Measurements from ENCODE around the gene GPR158.

GPR158 gene

DNA sequence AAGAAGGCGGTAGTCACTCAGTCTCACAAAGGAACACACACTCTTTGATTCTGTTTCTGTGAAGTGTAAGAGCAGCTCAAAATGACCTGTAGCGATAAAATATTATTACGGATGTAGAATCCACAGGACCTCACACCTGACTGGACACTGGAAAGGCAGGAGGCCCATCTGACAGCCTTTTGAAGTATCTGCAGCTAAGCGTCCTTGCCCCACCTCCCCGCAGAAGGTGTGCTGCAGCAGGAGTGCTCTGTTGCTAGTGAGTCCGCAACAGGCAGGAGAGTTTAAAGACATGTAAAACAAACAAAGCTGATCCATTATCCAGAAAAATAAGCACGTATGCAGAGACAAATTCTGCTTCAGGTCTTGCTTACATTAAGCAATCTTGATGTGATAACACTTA lies 355.5 kb downstream of the GPR158 start:
- H4K20me1 ChIP-seq (ENCODE audit: low read depth, low read length), result no peaks in the 10 kb centered on the region
- H3K4me2 ChIP-seq (ENCODE audit: low read depth, low read length, poor library complexity, severe bottlenecking), result no peak overlapping the region
- H3K27ac ChIP-seq (ENCODE audit: low read depth, low read length), result no peak overlapping the region
- no peak overlapping the region for H2AFZ ChIP-seq (ENCODE audit: low read depth, low read length, severe bottlenecking)
- H3K36me3 ChIP-seq (ENCODE audit: low read length), result no peaks in the 10 kb centered on the region
- TF ChIP-seq EZH2phosphoT487 (conservative IDR thresholded peaks at IDR 0.05; ENCODE audit: low read length), result no peak
- no peak for TF ChIP-seq CTCF (IDR thresholded peaks at IDR 0.05; ENCODE audit: insufficient read depth, low read length, poor library complexity, severe bottlenecking)
- no peak overlapping the region for H3K9ac ChIP-seq (ENCODE audit: low read length)
- no peaks in the 10 kb centered on the region for H3K9me3 ChIP-seq (ENCODE audit: insufficient read depth, low read length)
- no peak overlapping the region for H3K4me3 ChIP-seq (ENCODE audit: insufficient read depth, low read length, poor library complexity, severe bottlenecking)
- no peaks in the 10 kb centered on the region for H3K27me3 ChIP-seq (ENCODE audit: low read length)
- H3K79me2 ChIP-seq (ENCODE audit: insufficient read depth, low read length), result no peaks in the 10 kb centered on the region
- no peaks in the 10 kb centered on the region for H3K9me2 ChIP-seq (replicated peaks; ENCODE audit: insufficient read depth, low read length)
- H3F3A ChIP-seq (ENCODE audit: insufficient read depth), result no peaks in the 10 kb centered on the region

DNA sequence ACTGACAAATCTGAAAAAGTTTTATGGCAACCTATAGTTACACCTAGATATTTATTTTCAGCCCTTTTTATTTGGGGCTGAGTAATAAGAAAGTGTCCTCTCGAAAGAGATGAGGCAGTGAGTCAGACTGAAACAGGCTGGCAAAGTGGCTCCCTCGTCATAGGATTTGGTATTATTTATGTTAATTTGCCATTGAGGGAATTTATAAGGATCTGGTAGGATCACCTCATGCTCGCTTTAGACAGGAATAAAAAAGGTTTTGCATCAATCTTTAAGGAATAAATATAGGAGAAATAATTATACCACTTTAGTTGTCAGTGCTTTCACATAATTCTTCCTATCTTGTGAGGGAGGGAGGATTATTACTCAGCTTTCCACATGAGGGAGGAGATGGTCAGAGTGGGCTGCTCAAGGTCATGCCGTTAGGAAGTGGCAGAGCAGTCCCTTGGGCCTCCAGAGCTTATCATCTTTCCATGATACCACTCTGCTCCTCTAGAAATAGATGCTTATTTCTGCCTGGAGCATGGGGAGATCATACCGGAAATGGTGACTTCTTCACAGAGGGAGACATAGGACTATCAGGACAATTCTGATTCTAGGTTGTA lies 356.8 kb downstream of the GPR158 start:
- H3K36me3 ChIP-seq (ENCODE audit: low read length), result no peaks in the 10 kb centered on the region

GRCh38 chr10:25532213-25532612 lies 357.4 kb downstream of the GPR158 start:
- Histone ChIP-seq H3K9me3 (ENCODE audit: insufficient read depth, low read length) (no peaks in the 10 kb centered on the region), H2AFZ (ENCODE audit: low read depth, low read length, severe bottlenecking) (no peak overlapping the region), H3K36me3 (ENCODE audit: low read length) (no peaks in the 10 kb centered on the region), H3K4me3 (ENCODE audit: insufficient read depth, low read length, poor library complexity, severe bottlenecking) (no peak overlapping the region), H3K27me3 (ENCODE audit: low read length) (no peaks in the 10 kb centered on the region), H3K27ac (ENCODE audit: low read depth, low read length) (no peak overlapping the region), H3K9ac (ENCODE audit: low read length) (no peak overlapping the region), H4K20me1 (ENCODE audit: low read depth, low read length) (no peaks in the 10 kb centered on the region), H3K4me2 (ENCODE audit: low read depth, low read length, poor library complexity, severe bottlenecking) (no peak overlapping the region), H3K9me2 (replicated peaks; ENCODE audit: insufficient read depth, low read length) (no peaks in the 10 kb centered on the region), H3F3A (ENCODE audit: insufficient read depth) (no peaks in the 10 kb centered on the region), H3K79me2 (ENCODE audit: insufficient read depth, low read length) (no peaks in the 10 kb centered on the region)
- TF ChIP-seq CTCF (IDR thresholded peaks at IDR 0.05; ENCODE audit: insufficient read depth, low read length, poor library complexity, severe bottlenecking) (no peak), EZH2phosphoT487 (conservative IDR thresholded peaks at IDR 0.05; ENCODE audit: low read length) (no peak)

More for the DNA sequence above, 356.8 kb downstream of the GPR158 start:
- H3K27ac ChIP-seq (ENCODE audit: low read depth, low read length), result no peak overlapping the region
- no peak overlapping the region for H2AFZ ChIP-seq (ENCODE audit: low read depth, low read length, severe bottlenecking)
- no peaks in the 10 kb centered on the region for H3K79me2 ChIP-seq (ENCODE audit: insufficient read depth, low read length)
- H3K9ac ChIP-seq (ENCODE audit: low read length), result no peak overlapping the region
- H3K4me3 ChIP-seq (ENCODE audit: insufficient read depth, low read length, poor library complexity, severe bottlenecking), result no peak overlapping the region
- no peaks in the 10 kb centered on the region for H3F3A ChIP-seq (ENCODE audit: insufficient read depth)
- TF ChIP-seq EZH2phosphoT487 (conservative IDR thresholded peaks at IDR 0.05; ENCODE audit: low read length) (no peak), CTCF (IDR thresholded peaks at IDR 0.05; ENCODE audit: insufficient read depth, low read length, poor library complexity, severe bottlenecking) (no peak)
- H4K20me1 ChIP-seq (ENCODE audit: low read depth, low read length), result no peaks in the 10 kb centered on the region
- no peaks in the 10 kb centered on the region for H3K9me2 ChIP-seq (replicated peaks; ENCODE audit: insufficient read depth, low read length)
- no peaks in the 10 kb centered on the region for H3K9me3 ChIP-seq (ENCODE audit: insufficient read depth, low read length)
- H3K4me2 ChIP-seq (ENCODE audit: low read depth, low read length, poor library complexity, severe bottlenecking), result no peak overlapping the region
- H3K27me3 ChIP-seq (ENCODE audit: low read length), result no peaks in the 10 kb centered on the region
